Measurements from ENCODE around the gene PCSK5.

Gene PCSK5

GRCh38 chr9:76219560-76220151 lies 329.2 kb downstream of the PCSK5 start:
- Histone ChIP-seq H3K9ac (no peak overlapping the region), H3K4me3 (no peak overlapping the region), H4K20me1 (no peaks in the 10 kb centered on the region), H3K9me3 (replicated peaks in 1 of 11) (no peaks in the 10 kb centered on the region), H3K4me1 (peaks cover 0 to 33% (median 10%) of the 10 kb centered on the region in 10 experiments; a peak in 13 of 20 replicates), H3K4me2 (peak overlapping the region in 7 of 11 experiments; percentile 8 to 42 (median 25); a peak in 9 of 22 replicates), H3K27me3 (no peaks in the 10 kb centered on the region), H3K36me3 (no peaks in the 10 kb centered on the region), H3K27ac (no peak overlapping the region)
- no peak for TF ChIP-seq Cebpa-rat (IDR thresholded peaks at IDR 0.05)

DNA sequence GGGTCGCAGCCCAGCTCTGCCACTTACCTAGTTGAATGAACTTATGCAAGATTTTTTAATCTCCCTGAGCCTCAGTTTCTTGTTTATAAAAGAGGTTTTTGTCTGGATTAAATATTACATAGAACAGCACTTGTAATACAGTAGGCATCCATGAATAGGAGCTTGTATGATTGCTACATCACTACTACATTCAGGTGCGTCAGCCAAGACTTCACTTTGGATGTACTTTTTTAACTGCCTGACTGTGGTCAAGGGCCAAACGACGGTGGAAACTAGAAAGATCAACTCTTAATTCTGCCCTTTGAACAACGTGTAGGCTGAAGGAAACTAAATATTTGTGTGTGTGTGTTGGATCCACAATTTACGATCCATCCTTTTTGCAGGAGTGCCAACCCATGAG lies 330.9 kb downstream of the PCSK5 start:
- Histone ChIP-seq H3K4me3 (no peak overlapping the region), H3K9ac (no peak overlapping the region), H3K36me3 (no peaks in the 10 kb centered on the region), H3K4me2 (no peak overlapping the region), H3K4me1 (peaks cover 0 to 17% (median 7%) of the 10 kb centered on the region in 10 experiments; a peak in 13 of 20 replicates), H3K27me3 (no peaks in the 10 kb centered on the region), H3K27ac (no peak overlapping the region), H3K9me3 (replicated peaks in 1 of 11) (no peaks in the 10 kb centered on the region), H4K20me1 (no peaks in the 10 kb centered on the region)
- no peak for TF ChIP-seq Cebpa-rat (IDR thresholded peaks at IDR 0.05)

DNA sequence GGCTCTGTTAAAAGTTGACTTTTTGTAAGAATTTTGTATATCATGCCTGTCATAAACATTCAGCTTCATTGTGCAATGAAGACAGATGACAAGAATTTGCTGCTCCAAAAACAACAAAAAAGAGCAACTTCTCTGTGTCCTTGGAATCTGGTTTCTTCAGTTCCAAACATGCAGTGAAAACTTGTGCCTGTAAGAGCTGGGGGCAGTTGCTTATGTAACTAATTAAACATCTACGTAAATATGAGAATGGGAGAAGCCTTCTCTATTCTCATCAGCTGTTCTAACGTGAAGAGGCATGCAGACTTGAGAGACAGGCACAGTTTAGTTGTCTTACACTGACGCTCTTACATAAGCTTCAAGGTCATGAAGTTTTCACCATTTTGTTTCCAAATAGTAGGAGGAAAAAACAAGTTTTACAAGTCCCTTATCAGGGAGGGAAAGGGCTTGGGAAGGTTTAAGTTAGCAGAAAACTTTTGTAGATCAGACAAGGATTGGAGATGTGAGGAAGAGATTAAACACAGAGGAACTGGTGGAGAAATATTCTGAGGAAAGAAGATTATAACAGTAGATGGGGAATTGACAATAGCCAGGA lies 333.4 kb downstream of the PCSK5 start:
- Histone ChIP-seq H3K4me3 (no peak overlapping the region), H3K27me3 (no peaks in the 10 kb centered on the region), H3K27ac (no peak overlapping the region), H3K9ac (no peak overlapping the region), H3K4me2 (no peak overlapping the region), H3K9me3 (replicated peaks in 1 of 11) (no peaks in the 10 kb centered on the region), H3K4me1 (peaks cover 0 to 14% (median 7%) of the 10 kb centered on the region in 10 experiments; a peak in 10 of 20 replicates), H4K20me1 (no peaks in the 10 kb centered on the region), H3K36me3 (no peaks in the 10 kb centered on the region)
- no peak for TF ChIP-seq Cebpa-rat (IDR thresholded peaks at IDR 0.05)

DNA sequence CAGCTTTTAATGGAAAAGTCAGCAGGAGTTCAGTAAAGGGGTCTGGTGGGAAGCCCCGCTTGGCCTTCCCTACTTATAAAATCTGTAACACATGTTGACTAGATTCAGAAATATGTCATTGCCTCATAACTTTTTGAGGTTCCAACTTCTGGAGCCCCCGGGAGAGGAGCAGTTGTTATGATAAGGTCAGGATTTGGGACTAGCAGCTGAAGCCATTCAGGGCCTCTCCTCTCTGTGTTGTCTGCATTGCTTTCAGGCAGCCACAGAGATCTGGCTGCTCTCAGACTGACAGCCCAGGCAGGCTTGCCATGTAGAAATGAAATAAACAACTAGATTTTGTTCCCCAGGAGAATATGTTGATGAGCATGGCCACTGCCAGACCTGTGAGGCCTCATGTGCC lies 336.7 kb downstream of the PCSK5 start:
- Histone ChIP-seq H4K20me1 (no peaks in the 10 kb centered on the region), H3K36me3 (no peaks in the 10 kb centered on the region), H3K4me3 (no peak overlapping the region), H3K9ac (no peak overlapping the region), H3K4me2 (no peak overlapping the region), H3K27me3 (no peaks in the 10 kb centered on the region), H3K9me3 (replicated peaks in 1 of 11) (peaks cover 0 to 26% (median 0%) of the 10 kb centered on the region in 11 experiments; a peak in 4 of 22 replicates), H3K4me1 (peaks cover 0 to 34% (median 0%) of the 10 kb centered on the region in 10 experiments; a peak in 5 of 20 replicates), H3K27ac (no peak overlapping the region)
- TF ChIP-seq Cebpa-rat (IDR thresholded peaks at IDR 0.05) = no peak

- H3K9ac ChIP-seq = no peak overlapping the region
- peaks cover 0 to 34% (median 0%) of the 10 kb centered on the region in 10 experiments; a peak in 5 of 20 replicates for H3K4me1 ChIP-seq
- no peaks in the 10 kb centered on the region for H3K36me3 ChIP-seq
- peak overlapping the region in 1 of 11 experiments; percentile 41; a peak in 2 of 22 replicates for H3K27ac ChIP-seq
- peak overlapping the region in 2 of 11 experiments; percentile 8 to 28; a peak in 2 of 22 replicates for H3K4me2 ChIP-seq
- no peak for TF ChIP-seq Cebpa-rat (IDR thresholded peaks at IDR 0.05)
- H4K20me1 ChIP-seq = no peaks in the 10 kb centered on the region
- H3K9me3 ChIP-seq (replicated peaks in 1 of 11) = peaks cover 0 to 29% (median 0%) of the 10 kb centered on the region in 11 experiments; a peak in 4 of 22 replicates
- H3K27me3 ChIP-seq = no peaks in the 10 kb centered on the region
- H3K4me3 ChIP-seq = no peak overlapping the region
Measured at GRCh38 chr9:76231001-76231400, 340.5 kb downstream of the PCSK5 start.

GRCh38 chr9:76232861-76233489 lies 342.5 kb downstream of the PCSK5 start:
- Histone ChIP-seq H3K9me3 (replicated peaks in 1 of 11) (peaks cover 0 to 29% (median 0%) of the 10 kb centered on the region in 11 experiments; a peak in 4 of 22 replicates), H3K4me2 (no peak overlapping the region), H3K4me1 (peaks cover 0 to 34% (median 0%) of the 10 kb centered on the region in 10 experiments; a peak in 5 of 20 replicates), H3K27me3 (no peaks in the 10 kb centered on the region), H3K27ac (no peak overlapping the region), H3K4me3 (no peak overlapping the region), H3K36me3 (no peaks in the 10 kb centered on the region), H4K20me1 (no peaks in the 10 kb centered on the region), H3K9ac (no peak overlapping the region)
- TF ChIP-seq Cebpa-rat (IDR thresholded peaks at IDR 0.05) = no peak

DNA sequence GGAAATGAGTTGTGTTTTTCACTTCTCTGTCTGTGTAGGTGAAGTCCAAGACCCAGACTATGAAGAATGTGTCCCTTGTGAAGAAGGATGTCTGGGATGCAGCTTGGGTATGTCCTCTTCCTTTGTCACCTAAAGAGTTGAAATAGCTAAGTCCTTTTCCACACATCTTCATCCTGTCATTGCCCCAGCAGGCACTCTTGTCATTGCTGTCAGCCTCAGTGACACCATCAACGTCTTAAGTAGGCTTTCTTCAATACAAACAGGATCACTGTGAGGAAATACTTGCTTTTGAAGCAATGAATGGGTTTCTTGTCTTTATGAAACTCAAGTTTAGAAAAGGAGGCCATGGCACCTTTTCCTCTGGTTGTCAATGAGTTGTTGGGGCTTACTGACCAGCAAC lies 350.1 kb downstream of the PCSK5 start:
- H3K36me3 ChIP-seq = no peaks in the 10 kb centered on the region

GRCh38 chr9:76245518-76245917 lies 355.0 kb downstream of the PCSK5 start:
- no peaks in the 10 kb centered on the region for H3K36me3 ChIP-seq
- H4K20me1 ChIP-seq = no peaks in the 10 kb centered on the region
- H3K4me3 ChIP-seq = no peak overlapping the region
- H3K27ac ChIP-seq = peak overlapping the region in 3 of 11 experiments; percentile 19 to 37 (median 20); a peak in 2 of 22 replicates
- peaks cover 0 to 28% (median 2%) of the 10 kb centered on the region in 10 experiments; a peak in 9 of 20 replicates for H3K4me1 ChIP-seq
- H3K9me3 ChIP-seq (replicated peaks in 1 of 11) = peaks cover 0 to 6% (median 0%) of the 10 kb centered on the region in 11 experiments; a peak in 1 of 22 replicates
- H3K4me2 ChIP-seq = peak overlapping the region in 5 of 11 experiments; percentile 7 to 83 (median 64); a peak in 8 of 22 replicates
- TF ChIP-seq Cebpa-rat (IDR thresholded peaks at IDR 0.05) = no peak
- H3K9ac ChIP-seq = no peak overlapping the region
- peaks cover 0 to 3% (median 0%) of the 10 kb centered on the region in 11 experiments; a peak in 1 of 22 replicates for H3K27me3 ChIP-seq

More for the DNA sequence above, 350.1 kb downstream of the PCSK5 start:
- H3K4me3 ChIP-seq = no peak overlapping the region
- TF ChIP-seq Cebpa-rat (IDR thresholded peaks at IDR 0.05) = no peak
- no peak overlapping the region for H3K27ac ChIP-seq
- H3K9ac ChIP-seq = no peak overlapping the region
- H4K20me1 ChIP-seq = no peaks in the 10 kb centered on the region
- H3K27me3 ChIP-seq = peaks cover 0 to 4% (median 0%) of the 10 kb centered on the region in 11 experiments; a peak in 1 of 22 replicates
- no peaks in the 10 kb centered on the region for H3K9me3 ChIP-seq (replicated peaks in 1 of 11)
- H3K4me2 ChIP-seq = no peak overlapping the region
- H3K4me1 ChIP-seq = peaks cover 0 to 9% (median 0%) of the 10 kb centered on the region in 10 experiments; a peak in 6 of 20 replicates

DNA sequence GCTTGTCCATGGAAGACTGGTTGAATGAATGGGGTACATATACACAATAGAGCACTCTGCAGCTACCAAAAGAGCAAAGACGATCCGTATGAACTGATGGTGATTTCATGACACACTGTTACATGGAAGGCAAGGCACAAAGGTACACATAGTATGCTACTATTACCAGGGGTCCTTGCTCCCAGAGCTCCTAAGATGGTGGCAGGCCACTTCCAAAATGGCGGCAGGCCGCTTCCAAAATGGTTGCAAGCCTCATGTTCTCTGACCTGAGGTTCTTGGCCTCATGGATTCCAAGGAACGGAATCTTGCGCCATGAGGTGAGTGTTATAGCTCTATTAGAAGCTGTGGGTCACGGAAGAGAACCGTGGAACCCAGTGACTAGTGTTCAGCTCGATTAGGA lies 356.2 kb downstream of the PCSK5 start:
- H3K4me2 ChIP-seq = peak overlapping the region in 2 of 11 experiments; percentile 65 to 83; a peak in 3 of 22 replicates
- no peak for TF ChIP-seq Cebpa-rat (IDR thresholded peaks at IDR 0.05)

More for the DNA sequence above, 356.2 kb downstream of the PCSK5 start:
- no peak overlapping the region for H3K9ac ChIP-seq
- H3K36me3 ChIP-seq = no peaks in the 10 kb centered on the region
- no peaks in the 10 kb centered on the region for H3K27me3 ChIP-seq
- H3K9me3 ChIP-seq (replicated peaks in 1 of 11) = peaks cover 0 to 6% (median 0%) of the 10 kb centered on the region in 11 experiments; a peak in 1 of 22 replicates
- H3K4me1 ChIP-seq = peaks cover 0 to 28% (median 2%) of the 10 kb centered on the region in 10 experiments; a peak in 9 of 20 replicates
- H3K4me3 ChIP-seq = no peak overlapping the region
- H4K20me1 ChIP-seq = no peaks in the 10 kb centered on the region
- H3K27ac ChIP-seq = no peak overlapping the region
